HG03342 (cell line): ENCODE data around the gene COX7A2.

Experiments
- ATAC-seq: cut with Tn5 transposase; IDR thresholded peaks from one replicate; pipeline ENCODE4 v1.9.1; 2021; ENCODE audit warnings: mild to moderate bottlenecking, moderate library complexity; ENCODE audit not compliant: unreplicated experiment

The COX7A2 gene, protein sequence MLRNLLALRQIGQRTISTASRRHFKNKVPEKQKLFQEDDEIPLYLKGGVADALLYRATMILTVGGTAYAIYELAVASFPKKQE

DNA sequence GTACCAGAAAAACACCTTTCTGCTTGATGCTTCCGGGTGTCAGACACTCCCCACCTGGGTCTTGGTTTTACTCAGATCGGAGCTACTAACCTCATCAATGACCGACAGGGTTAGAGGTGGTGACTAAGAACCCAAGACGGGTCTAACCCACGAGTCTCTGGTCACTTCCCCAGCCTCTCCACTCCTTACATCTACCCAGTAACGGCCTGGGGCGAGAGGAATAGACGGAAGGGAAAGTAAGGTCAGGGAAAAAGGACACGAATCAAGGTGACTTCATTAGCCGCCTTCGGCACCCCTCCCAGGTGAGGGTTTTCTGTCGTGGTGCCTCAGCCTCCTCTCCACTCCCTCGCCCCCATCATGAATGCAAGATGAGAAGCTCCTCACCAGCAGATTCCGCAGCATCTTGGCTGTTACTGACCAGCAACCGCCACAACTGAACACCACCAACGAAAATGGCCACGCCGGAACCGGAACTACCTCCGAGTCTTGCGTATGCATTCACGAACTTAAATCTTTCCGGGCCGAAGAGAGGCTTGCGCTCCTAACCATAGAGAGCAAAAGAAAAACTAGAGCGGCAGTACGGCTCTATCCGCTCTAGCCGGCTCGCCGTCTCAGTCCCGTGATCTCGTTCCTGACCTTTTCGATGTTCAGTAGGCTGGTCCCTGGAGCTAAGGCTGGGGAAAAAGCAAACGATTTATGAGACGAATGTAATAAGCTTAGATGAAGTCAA is at the start of gene COX7A2:
Gene COX7A2, minus strand, starts transcription at position 469 of the 730 bp plus-strand sequence. Its CDS starts 67 bp downstream, at position 402.
- ATAC-seq: peak; percentile 95

DNA sequence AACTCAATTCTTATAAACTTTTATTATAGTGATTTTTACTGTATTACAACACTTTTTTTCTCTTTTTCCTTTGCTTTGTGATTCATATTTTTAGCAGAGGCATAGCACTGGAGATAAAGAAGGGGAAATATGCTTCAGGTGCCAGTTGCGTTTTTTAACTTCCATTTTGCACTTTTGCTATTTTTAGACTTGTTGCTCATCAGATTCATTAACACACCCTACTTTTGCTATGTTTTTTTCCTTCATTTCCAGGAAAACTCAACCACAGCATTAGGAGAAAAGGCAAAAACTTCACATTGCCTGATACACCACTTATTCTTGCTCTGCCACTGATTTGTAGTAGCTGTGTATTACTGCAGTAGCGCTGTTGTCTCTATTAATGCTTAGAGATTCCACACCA is 49.0 kb upstream of the COX7A2 start:
- no peak for ATAC-seq

DNA sequence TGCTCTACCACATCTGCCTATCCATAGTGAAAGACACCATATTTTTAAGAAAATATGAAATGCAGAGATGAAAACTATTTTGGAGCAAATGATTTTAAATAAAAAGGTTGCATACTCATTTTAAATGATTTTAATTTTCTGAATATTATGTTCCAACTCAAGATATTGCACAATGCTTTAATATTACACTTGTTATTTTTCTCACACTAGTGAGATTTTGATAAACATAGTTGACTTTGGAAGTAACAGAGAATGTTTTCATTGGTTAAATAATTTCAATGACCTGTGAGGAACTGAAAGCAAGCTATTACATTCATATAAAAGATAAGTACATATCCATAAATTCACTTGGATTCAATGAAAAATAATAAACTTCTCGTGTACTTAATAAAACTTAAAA is 48.1 kb upstream of the COX7A2 start:
- ATAC-seq: no peak

DNA sequence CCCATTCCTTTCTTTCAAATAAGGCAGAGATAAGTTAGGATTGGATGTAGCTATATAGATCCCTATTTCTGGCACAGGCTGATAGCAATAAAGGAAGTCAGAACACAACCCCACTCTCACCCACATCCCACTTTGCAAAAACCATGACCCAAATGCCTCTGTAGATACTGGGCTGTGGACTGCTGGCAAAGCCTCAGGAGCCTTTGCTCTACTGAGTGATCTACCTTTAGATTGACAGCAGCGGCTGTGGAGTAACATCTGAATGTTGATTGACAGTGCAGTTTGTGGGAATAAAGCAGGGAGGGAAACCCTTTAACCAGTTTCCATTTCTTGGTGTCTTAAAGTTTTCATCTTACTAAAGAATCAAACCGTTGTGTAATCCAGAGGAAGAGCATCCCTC is 47.7 kb upstream of the COX7A2 start:
- no peak for ATAC-seq

DNA sequence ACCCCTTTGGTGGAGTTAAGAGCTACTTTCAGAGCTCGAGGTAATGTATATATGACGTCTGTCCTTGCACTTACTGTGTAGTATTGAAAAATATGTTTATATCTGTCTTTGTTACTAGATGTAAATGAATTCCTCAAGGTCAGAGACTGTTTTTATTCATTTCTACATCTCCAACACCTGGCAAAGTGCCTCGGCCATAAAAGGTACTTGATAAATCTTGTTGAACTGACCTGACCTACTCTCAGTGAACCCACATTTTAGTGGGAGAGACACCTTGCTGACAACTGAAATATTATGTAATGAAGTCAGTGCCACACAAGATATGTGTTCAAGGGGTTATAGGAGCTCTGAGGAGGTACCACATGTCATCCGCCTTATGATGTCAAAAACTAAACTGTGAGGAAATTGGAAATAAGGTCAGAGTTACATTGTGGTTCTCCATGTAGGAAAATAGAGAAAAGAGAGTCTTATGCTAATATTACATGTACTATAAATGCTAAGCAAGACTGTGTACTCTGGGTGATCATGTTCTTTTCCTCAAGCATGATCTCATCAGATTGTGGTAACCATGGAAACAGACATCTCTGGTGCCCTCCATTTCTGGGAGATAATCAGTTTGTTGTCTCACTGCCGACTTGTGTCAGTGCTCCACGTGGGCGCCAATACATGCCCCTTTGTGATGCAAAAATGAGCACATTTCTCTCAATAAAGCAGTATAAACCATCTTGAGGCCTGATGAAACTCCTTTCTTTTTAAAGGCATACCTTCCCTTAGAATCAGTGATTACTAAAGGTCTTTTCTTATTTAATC is 46.7 kb upstream of the COX7A2 start:
- no peak for ATAC-seq

DNA sequence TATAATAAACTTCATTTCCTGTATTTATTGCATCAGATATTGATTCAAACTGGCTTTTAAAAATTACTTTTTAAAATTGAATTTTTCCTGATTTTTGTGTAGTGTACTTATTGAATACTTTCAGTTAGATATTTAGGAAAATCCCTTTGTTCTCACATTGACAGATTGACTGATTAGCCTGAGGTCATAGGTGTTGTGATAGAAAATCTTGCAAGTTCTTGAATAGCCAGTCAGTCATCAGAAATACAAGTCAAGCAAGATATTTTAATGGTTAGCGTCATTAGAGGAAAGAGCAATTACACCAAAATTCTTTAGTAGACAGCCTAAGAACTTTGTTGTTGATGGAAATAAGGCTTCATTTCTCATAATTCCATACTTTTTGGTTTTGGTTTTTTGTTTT is 44.4 kb upstream of the COX7A2 start:
- ATAC-seq: no peak

DNA sequence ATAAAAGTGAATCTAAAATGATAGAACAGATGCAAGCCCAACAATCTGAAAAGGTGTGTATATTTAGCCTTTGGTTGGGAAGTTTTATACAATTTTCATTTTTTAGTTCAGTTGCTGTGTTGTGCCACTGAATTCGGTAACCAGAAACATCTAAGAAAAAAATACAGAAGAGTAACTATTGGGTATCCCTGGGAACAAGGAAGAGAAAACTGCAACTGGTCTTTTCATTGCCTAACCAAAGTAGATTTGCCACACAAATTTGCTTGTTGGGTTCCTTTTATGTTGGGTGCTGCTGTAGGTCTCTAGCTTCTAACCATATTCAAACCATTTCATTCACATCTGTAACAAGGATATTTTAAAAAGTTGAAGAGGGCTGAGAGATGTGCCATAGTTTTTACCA is 43.8 kb upstream of the COX7A2 start:
- no peak for ATAC-seq

DNA sequence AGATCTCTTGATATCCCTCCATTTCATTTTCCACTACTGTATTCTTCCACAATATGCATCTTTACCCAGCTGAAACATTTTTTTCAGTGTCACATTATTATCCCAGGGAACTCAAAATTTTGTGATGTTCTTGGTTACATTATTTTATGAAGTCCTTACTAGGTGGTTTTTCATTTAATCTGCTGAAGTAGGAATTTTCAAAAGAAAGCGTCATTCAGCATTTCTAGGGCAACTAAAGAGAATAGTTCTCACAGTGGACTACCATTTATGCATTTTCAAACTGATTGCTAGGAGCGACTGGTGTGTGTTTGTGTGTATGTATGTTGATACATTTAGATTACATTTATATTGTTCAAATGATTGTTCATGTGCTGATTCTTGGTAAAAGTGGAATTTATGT is 43.4 kb upstream of the COX7A2 start:
- ATAC-seq: no peak

DNA sequence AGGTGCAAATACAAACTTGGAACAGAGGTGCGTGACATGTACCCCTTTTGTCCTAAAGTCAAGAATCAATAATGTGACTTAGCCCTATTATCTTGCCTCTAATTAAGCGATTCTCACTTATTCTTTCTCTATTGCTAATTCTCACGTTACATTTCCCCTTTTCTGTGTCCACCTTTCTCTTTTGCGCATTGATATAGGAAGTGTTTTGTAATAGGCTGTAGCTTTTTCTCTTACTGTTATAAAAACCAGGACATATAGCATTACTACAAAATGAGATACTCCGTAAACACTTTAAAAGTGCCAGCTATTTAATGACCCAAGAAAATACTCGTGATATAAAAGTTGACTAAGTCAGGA is 41.7 kb upstream of the COX7A2 start:
- peak; percentile 2 for ATAC-seq

DNA sequence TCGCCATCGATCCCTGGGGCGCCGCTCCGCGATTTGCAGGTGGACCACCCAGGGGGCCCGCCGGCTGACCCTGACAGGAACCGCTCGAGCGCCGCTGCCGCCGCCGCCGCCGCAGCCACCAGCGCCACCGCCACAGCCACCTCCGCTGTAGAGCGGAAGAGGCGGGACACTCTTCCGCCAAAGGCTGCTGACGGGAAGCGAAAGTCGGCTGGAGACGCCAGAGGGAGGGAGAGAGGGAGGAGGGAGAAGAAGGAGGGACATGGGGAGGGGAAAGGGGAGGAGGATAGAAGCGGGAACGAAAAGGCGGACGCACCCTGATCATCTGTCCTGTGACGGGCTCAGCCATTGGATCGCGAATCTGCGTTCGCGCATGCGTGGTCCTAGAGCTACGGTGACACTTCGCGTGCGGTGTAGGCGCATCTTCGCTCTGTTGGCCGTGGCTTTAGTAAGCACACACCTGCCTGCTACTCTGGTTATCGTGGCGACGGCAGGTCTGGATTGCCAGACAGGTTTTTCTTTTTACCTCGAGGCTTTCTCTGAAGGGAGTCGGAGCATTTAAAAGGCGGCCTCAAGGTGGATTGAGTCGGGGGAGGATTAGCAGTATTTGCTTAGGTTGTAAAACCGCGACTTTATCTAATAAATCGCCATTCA is 41.2 kb upstream of the COX7A2 start, which contains the start of gene TMEM30A:
Gene TMEM30A, minus strand, starts transcription at position 161 of the 651 bp plus-strand sequence. Its CDS starts 154 bp downstream, at position 7.
- ATAC-seq: peak; percentile 88

DNA sequence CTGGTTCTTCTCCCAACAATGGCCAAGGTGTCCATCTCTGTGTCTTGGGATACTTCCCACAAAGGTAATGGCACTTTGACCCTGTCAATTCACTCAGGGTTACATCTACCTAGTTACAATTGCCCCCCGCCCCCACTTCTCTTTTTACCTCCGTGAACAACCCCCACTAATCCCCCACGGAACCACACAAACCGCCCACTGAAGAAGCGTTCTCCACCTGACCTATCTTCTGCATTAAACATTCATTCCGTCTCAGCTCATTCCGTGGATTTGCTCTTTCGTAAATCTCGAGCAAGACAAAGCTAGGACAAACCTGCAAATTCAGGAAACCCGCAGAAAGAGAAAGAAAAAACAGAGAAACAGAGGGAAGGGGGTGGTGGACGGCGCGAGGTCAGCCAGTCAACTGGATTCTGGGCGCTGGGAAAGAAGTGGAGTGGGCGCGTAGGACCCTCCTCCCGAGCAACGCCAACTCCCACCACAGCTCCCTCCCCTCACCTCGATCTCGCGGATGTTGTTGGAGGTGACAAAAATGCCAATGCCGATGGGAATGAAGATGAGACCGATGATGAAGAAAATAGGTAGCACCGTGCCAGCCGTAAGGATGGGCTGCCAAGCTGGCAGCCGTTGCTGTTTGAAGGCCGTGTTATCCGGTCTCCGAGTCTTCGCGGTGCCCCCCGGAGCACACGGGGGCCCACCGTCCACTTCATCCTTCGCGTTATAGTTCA is 40.5 kb upstream of the COX7A2 start:
- ATAC-seq: peak; percentile 14

DNA sequence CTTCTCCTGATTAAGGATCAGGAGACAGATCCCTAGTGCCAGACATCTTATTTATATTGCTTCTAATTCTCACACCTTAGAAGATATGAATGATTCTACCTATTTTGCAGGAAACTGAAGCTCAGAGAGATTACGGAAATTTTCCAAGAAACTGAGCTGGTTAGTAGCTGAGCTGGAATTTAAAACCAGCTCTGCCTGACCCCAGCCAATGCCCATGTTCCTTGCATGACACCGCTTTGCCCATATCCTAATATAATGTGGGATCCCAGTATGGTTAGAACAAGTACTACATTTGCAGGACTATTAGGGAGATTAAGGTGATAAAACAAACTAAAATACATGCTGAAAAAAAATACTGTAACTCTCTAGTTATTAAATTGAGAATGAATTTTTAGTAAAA is 39.1 kb upstream of the COX7A2 start:
- no peak for ATAC-seq

DNA sequence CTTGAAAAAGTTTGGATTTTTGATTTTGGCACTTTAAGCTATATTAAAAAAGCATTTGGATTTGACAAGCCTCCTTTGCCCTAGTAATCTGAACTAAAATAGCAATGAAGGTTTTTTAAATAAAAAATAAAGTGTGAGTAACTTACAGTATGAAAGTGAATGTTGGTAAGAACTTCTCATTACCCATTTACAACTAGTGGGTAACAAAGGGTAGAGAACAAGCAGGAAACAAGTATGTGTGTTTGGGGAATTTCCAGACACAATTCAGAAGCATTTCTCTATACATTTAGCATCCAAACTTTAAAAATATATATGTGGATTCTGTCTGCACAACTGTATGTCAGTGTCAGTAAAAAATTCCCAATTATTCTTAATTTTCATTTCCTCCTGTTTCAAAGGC is 38.1 kb upstream of the COX7A2 start:
- no peak for ATAC-seq

DNA sequence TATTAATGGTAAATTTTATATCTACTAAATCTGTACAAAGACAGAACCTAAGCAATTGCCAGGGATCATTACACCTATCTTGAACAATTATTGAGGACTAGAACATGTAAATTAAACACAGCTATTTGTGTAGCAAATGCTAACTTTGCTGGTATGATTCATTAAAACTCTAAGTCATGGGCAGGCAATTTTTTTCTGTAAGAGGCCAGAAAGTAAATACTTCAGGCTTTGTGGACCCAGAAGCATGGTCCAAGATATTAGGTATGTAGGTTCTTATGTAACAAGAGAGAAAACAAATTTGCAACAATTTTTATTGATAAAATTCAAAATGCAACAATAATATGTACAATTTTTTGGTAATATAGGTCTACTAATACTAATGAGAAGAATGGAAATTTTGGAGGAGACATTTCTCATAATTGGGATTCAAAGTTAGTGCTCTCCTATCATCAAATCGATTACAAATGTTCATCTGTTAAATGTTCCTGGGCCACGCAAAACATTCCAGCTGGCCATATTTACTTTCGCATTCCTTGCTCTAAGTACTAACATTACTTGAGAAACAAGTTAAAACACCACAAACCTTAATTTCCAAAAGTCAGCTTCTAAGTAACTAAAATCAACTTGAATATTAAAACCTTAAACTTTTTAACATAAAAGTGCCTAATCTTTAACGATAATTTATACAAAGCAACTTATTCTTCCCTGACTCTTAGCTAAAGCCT is 36.7 kb upstream of the COX7A2 start:
- ATAC-seq: no peak

DNA sequence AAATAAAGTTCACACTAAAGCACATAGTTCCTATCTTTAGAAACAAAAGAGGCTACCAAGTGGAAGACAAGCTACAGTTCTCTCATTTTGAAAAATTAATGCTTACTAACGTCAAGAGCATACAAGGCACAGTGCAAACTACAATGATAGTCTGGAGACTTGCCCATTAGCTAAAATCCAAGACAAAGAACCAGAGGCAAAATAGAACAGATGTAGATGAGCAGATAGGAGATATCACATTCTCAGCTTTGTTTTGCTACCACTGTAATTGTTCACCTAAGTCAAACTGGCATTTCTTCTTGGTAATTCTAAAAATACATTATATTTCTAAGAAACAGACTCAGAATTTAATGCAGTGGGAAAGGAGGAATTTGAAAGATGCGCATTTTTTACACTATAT is 35.8 kb upstream of the COX7A2 start:
- ATAC-seq: no peak

DNA sequence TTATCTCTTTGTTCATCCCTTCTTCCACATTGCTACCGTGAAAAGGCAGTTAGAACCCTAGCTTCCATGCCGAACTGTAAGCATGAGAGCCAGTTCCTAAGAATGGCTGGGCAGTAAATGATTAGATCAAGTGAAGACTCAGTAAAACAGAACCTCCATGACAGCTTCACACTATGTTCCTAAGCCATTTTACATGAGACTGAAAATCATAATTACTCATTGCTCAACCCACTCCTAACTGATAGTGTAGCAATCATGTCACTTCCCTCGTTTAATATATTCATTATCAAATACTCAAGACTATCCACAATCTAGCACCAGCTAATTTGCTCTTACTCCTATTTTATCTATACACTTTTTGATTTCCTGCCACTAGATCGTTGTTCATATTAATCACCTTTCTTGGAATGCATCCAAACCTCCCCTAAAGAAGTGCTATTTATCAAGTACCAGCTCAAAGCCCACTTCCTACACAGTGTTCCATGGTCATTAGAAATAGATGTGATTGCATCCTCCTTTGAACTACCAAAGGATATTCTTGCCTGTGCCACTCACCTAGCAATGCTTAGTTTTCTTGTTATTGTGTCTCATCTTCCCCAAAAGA is 35.0 kb upstream of the COX7A2 start:
- ATAC-seq: no peak

DNA sequence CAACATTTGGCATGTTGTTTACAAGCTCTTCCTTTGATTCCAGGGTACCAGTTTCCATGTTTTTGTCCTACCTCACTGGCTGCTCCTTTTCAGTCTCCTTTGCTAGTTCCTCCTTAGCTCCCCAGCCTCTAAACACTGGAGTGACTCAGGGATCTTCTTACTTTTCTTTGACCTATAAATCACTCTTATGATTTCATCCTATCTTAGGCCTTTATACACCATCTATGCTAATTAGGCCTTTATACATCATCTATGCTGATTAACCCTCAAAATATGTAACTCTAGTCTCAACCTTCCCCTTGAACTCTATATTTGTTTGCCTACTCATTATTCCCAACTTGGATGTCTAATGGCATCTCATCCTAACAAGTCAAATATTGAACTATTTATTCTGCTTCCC is 31.5 kb upstream of the COX7A2 start:
- no peak for ATAC-seq

DNA sequence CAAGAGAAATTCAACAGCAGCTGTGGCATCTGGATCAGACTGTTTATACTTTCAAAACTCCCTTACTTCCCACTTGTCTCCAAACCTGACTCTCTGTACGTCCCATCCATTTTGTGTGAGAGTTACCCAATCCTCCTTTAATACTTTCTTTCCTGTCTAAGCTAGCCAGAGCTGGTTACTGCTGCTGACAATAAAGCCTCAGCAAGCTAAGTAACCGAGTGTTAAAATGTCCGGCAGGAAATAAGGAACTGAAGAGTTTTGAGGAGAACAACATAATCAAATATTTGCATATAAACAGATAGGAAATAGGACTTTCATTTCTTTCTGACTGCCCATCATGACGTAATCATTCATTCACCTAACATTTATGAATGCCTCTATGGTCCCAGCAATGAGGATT is 29.4 kb upstream of the COX7A2 start:
- no peak for ATAC-seq

DNA sequence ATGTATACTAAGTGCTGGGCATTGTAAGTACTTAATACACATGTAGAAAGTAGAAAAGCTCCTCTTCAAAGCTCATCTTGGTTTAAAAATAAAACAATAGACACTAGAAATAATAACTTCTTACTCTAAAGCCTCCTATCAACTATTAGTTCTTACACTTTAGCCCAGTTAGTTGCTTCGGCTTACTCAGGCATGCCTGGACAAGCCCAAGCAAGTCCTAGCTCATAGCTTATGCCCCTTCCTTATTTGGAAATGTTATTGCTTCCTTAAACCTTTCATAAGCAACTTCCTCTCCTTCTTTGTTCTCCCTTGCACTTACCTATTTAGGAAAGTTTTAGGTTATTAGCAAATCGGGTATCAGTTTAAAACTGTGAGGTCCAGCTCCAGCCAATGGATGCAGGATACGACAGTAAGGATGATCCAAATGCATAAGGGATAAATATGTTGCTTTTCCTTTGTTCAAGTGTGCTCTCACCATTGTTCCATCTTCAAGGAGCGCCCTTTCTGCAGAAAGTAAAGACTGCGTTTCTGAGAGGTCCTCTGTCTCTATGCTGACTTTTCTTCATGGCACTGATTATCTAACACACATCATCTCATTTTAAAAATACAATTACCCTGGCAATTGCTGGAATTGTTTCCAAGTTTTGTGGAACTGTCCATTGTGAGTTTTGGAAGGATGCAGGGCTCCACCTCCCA is 28.7 kb upstream of the COX7A2 start:
- ATAC-seq: no peak
